Duodenal mucosa (tissue), 2 donors: ENCODE measurements around the gene ABHD12.

Experiments
- H3K27ac ChIP-seq: one replicate; pipeline ENCODE4 v1.7.0; 2013; ENCODE audit warnings: low read depth, low read length
- H3K27me3 ChIP-seq, 2 donors: one replicate each; pipeline ENCODE4 v1.7.0; 2013; ENCODE audit warnings: low read length in 2 of 2, control low read depth in 1 of 2; ENCODE audit not compliant: insufficient read depth in 2 of 2, control insufficient read depth in 1 of 2
- H3K36me3 ChIP-seq, 2 donors: one replicate each; pipeline ENCODE4 v1.7.0; 2013; ENCODE audit warnings: low read length in 2 of 2, control low read depth in 1 of 2; ENCODE audit not compliant: insufficient read depth in 2 of 2, control insufficient read depth in 1 of 2
- H3K4me1 ChIP-seq, 2 donors: one replicate each; pipeline ENCODE4 v1.7.0; 2013; ENCODE audit warnings: low read length in 2 of 2, control low read depth in 1 of 2; ENCODE audit not compliant: insufficient read depth in 2 of 2, control insufficient read depth in 1 of 2
- H3K4me3 ChIP-seq, 2 donors: one replicate each; pipeline ENCODE4 v1.7.0; 2013; ENCODE audit warnings: low read length in 2 of 2, low read depth in 1 of 2
- H3K9ac ChIP-seq, 2 donors: one replicate each; pipeline ENCODE4 v1.7.0; 2013; ENCODE audit warnings: low read length in 2 of 2, low read depth in 1 of 2
- H3K9me3 ChIP-seq, 2 donors: one replicate each; pipeline ENCODE4 v1.7.0; 2013; ENCODE audit warnings: low read length in 2 of 2, control low read depth in 1 of 2; ENCODE audit not compliant: control insufficient read depth in 1 of 2

Gene ABHD12

DNA sequence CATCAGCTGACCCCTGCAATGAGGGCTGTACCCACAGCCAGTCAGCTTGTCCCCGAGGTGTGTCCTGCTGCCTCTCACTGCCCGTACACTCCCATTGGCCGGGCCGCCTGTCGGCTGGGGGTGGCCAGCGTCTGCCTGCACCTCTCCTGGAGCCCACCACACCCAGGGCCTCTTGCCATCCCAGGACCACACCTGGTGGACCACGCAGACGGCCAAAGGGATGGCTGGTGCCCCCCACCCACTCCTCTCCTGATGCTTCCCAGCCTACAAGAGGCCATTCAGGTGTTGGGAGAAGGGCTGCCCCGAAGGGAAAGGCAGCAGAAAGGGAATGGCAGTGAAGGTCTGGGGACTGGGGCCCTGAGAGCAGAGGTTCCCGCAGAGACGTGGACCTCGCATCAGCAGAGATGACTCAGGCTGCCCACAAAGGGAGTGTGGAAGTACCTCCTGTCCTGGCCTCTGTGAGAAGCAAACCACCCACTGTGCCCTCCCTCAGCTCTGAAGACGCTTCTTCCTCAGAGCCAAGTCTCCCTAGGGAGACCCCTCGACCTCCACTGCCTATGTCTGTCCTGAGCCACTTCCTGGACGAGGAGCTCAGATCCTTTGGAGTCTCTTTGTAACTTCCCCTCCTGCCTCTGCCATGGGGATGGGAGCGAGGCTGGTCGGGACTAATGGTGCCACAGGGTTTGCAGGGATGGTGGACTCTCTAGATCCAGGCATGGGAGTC is 81.8 kb downstream of the ABHD12 start:
- Histone ChIP-seq H3K4me1 (peaks cover 37 to 45% of the 10 kb centered on the region in 2 donors), H3K36me3 (peaks cover 3 to 8% of the 10 kb centered on the region in 2 donors), H3K4me3 (peak overlapping the region in 1 of 2 donors; percentile 32), H3K9me3 (no peaks in the 10 kb centered on the region), H3K27ac (peak overlapping the region; percentile 78), H3K27me3 (no peaks in the 10 kb centered on the region), H3K9ac (peak overlapping the region in 1 of 2 donors; percentile 28)

DNA sequence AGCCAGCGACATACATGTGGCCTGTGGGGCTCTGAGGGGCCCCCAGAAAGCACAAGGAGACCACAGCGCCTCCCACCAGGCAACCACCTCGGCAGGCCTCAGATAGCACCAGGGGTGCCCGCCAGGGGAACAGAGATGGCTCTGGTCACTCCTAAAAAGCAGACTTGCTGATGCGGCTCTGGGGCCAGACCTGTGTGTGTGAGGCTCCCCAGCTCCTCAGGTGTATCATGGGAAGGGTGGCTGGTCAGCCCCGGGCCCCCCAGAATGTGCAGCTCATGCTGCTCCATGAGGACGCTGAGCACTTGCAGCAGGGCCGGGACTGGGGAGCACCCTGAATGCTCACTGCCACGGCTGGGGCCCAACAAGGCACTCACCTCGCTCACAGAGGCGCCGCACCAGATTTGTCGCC is 82.5 kb downstream of the ABHD12 start:
- H3K36me3 ChIP-seq = peaks cover 3 to 13% of the 10 kb centered on the region in 2 donors
- H3K9ac ChIP-seq = no peak overlapping the region
- no peak overlapping the region for H3K4me3 ChIP-seq
- no peaks in the 10 kb centered on the region for H3K9me3 ChIP-seq
- H3K27me3 ChIP-seq = no peaks in the 10 kb centered on the region
- no peak overlapping the region for H3K27ac ChIP-seq
- peaks cover 37 to 42% of the 10 kb centered on the region in 2 donors for H3K4me1 ChIP-seq

DNA sequence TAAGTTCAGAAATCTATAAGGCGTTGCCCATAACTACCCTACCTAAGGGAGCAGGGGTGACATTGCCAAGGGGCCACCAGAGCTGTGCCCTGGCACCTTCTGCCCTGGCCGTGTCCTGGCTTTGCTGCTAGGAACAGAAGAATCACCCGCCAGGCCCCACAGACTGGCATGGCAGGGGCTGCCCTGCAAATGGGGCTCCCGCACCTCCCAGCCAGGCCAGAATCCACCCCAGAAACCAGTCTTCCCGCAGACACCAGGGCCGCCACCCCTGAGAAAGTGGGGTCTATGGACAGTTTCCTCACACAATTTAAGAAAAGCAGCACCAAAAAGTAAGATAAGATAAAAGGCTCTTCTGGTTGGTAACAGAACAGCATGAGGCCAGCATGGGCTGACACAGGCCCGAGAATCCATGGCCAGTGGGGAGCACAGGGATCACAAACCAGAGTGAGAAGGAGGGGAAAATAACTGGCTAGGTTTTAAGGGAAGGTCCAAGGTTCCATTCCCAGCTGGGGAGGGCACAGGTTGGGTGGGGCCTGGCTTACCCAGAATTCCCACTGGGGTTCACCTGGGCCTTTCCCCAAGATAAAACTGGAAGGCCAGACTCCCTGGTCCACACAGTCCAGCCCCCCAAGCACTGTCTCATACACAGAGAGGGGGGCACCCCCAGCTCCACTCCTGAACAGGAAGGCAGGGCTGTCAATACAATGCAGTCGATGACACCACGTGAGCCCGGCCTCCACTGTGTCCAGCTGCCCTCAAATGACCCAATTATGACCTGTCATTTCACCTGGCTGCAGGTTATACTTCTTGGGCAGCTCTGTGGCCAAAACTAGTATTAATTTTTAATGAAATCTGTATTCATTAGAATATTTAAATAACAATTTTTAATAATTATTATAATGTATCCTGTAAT is 83.4 kb downstream of the ABHD12 start:
- Histone ChIP-seq H3K27me3 (no peaks in the 10 kb centered on the region), H3K9me3 (no peaks in the 10 kb centered on the region), H3K36me3 (peaks cover 3 to 20% of the 10 kb centered on the region in 2 donors), H3K4me3 (no peak overlapping the region), H3K27ac (no peak overlapping the region), H3K9ac (no peak overlapping the region), H3K4me1 (peaks cover 37 to 42% of the 10 kb centered on the region in 2 donors)

GRCh38 chr20:25304025-25304549 is 86.5 kb downstream of the ABHD12 start:
- no peaks in the 10 kb centered on the region for H3K9me3 ChIP-seq
- no peaks in the 10 kb centered on the region for H3K27me3 ChIP-seq
- H3K4me3 ChIP-seq = no peak overlapping the region
- no peak overlapping the region for H3K9ac ChIP-seq
- H3K4me1 ChIP-seq = peaks cover 13 to 16% of the 10 kb centered on the region in 2 donors
- H3K27ac ChIP-seq = no peak overlapping the region
- peaks cover 8 to 39% of the 10 kb centered on the region in 2 donors for H3K36me3 ChIP-seq

GRCh38 chr20:25303292-25304024 is 87.2 kb downstream of the ABHD12 start:
- no peak overlapping the region for H3K9ac ChIP-seq
- peaks cover 7 to 10% of the 10 kb centered on the region in 2 donors for H3K4me1 ChIP-seq
- H3K36me3 ChIP-seq = peaks cover 8 to 39% of the 10 kb centered on the region in 2 donors
- no peak overlapping the region for H3K4me3 ChIP-seq
- no peak overlapping the region for H3K27ac ChIP-seq
- H3K9me3 ChIP-seq = no peaks in the 10 kb centered on the region
- H3K27me3 ChIP-seq = no peaks in the 10 kb centered on the region

- Histone ChIP-seq H3K9ac (no peak overlapping the region), H3K27ac (no peak overlapping the region), H3K4me3 (no peak overlapping the region), H3K36me3 (peaks cover 11 to 42% of the 10 kb centered on the region in 2 donors), H3K9me3 (no peaks in the 10 kb centered on the region), H3K27me3 (no peaks in the 10 kb centered on the region), H3K4me1 (peaks cover 5 to 6% of the 10 kb centered on the region in 2 donors)
These were observed 88.0 kb downstream of the ABHD12 start for GRCh38 chr20:25302596-25302995.

GRCh38 chr20:25301357-25301920 is 89.2 kb downstream of the ABHD12 start:
- Histone ChIP-seq H3K4me1 (peaks cover 6 to 15% of the 10 kb centered on the region in 2 donors), H3K27me3 (no peaks in the 10 kb centered on the region), H3K4me3 (no peak overlapping the region), H3K9ac (no peak overlapping the region), H3K27ac (no peak overlapping the region), H3K36me3 (peaks cover 13 to 48% of the 10 kb centered on the region in 2 donors), H3K9me3 (no peaks in the 10 kb centered on the region)

- Histone ChIP-seq H3K4me1 (peaks cover 14 to 23% of the 10 kb centered on the region in 2 donors), H3K4me3 (no peak overlapping the region), H3K27ac (no peak overlapping the region), H3K9ac (no peak overlapping the region), H3K36me3 (peaks cover 13 to 50% of the 10 kb centered on the region in 2 donors), H3K9me3 (no peaks in the 10 kb centered on the region), H3K27me3 (no peaks in the 10 kb centered on the region)
These were observed 90.0 kb downstream of the ABHD12 start for GRCh38 chr20:25300496-25301170.

DNA sequence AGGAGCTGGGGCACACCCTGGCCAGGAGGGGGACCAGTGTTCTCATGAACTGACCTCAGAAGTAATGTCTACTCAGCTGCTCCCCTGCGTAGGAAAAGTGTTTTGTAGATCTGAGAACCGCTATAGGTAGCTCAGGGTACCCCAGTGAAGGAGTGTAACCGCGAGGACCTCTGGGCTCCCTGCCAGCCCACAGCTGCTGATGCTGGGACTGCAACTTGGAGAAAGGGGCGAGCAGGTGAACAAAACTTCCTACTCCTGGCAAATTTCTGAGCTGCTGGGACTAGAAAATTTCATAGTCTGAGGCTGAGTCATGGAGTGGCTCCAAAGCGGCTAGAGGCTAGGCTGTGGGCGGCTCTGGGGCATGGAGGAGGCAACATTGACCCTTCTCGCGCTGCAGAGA is 90.8 kb downstream of the ABHD12 start:
- peaks cover 16 to 31% of the 10 kb centered on the region in 2 donors for H3K4me1 ChIP-seq
- H3K36me3 ChIP-seq = peaks cover 13 to 50% of the 10 kb centered on the region in 2 donors
- H3K27ac ChIP-seq = no peak overlapping the region

More for the DNA sequence above, 90.8 kb downstream of the ABHD12 start:
- Histone ChIP-seq H3K9me3 (no peaks in the 10 kb centered on the region), H3K4me3 (no peak overlapping the region), H3K9ac (no peak overlapping the region), H3K27me3 (no peaks in the 10 kb centered on the region)
